HG02943 (cell line): ENCODE data around the gene TXNRD2.
"Not testable (repeated sequence)": the region's sequence is repeated elsewhere in the genome, so short reads cannot be mapped to it uniquely, and the experiment has no call there.

Experiments used
- ATAC-seq: cut with Tn5 transposase; IDR thresholded peaks from one replicate; pipeline ENCODE4 v1.9.1; 2021; ENCODE audit warnings: mild to moderate bottlenecking, low read depth, moderate library complexity; ENCODE audit not compliant: unreplicated experiment

Gene TXNRD2

DNA sequence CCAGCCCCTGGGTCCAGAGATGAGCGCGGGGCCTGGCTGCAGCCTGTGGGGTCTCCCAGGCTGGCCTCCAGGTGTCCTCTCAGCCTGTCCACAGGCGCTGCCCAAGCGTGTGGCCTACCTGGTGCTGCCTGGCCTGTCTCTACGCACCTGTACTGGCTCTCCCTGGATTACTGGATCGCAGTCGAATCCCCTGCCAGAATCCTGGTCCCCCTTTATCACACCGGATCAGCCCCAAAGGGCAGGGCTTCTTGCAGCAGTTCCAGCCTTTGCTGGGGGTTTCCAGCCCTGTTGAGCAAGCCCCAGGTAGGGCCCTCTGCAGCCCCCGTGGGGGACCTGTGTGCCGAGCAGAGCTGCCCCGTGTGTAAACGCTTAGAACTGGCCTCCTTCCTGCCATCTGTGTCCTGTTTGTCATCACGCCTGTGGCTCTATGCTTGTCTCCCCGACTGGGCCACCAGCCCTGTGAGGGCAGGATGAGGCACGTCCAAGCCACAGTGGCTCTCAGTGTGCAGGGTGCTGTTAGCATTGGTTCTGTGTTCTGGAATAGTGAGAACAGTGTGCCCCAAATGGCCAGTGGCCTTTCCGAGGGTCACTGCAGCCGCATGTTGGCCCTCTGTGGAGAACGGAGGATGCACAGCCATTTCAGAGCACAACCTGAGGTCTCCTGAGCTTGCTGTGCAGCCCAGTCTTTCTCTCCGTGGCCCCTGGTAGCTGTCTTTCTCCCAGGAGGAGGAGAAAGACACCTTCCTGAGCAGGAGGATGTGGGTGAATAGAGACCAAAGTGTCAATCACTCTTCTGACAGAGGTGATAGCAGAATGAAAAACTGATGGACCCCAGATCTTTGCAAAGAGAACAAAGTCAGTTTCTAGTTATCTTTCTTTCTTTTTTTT, 13.9 kb upstream of the TXNRD2 start:
- ATAC-seq: no peak

DNA sequence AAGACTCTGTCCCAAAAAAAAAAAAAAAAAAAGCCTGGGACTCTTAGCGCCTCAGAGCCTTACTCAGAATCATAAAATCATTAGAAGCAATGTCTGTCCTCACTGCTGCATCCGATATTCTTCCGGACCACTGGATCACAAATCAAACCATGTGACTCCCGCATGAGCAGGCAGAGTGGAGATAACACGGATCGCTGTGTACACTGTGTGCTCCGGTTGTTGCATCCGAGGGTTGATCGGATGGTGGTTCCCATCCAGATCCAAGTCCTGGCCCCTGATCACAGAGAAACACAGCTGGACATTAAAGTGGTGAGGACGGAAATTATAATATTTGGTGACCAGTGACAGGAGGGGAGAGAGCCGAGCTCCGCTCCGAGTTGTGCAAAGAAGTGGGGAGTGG, 9.7 kb upstream of the TXNRD2 start:
- no peak for ATAC-seq

DNA sequence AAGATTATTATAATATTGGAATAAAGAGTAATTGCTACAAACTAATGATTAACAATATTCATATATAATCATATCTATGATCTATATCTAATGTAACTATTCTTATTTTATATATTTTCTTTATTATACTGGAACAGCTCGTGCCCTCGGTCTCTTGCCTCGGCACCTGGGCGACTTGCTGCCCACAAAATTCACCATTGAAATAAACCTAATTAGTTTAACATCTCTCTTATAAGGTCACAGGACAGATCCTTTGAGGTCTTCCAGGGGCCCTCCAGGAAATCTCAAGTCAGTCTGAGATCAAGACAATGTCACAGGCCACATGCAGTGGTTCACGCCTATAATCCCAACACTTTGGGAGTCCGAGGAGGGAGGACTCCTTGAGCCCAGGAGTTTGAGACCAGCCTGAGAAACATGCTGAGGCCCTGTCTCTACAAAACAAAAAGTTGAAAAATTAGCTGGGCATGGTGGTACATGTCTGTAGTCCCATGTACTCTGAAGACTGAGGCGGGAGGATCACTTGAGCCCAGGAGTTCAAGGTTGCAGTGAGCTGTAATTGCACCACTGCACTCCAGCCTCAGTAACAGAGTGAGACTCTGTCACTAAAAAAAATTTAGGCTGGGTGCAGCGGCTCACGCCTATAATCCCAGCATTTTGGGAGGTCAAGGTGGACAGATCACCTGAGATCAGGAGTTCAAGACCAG, 6.6 kb upstream of the TXNRD2 start:
- ATAC-seq: no peak

DNA sequence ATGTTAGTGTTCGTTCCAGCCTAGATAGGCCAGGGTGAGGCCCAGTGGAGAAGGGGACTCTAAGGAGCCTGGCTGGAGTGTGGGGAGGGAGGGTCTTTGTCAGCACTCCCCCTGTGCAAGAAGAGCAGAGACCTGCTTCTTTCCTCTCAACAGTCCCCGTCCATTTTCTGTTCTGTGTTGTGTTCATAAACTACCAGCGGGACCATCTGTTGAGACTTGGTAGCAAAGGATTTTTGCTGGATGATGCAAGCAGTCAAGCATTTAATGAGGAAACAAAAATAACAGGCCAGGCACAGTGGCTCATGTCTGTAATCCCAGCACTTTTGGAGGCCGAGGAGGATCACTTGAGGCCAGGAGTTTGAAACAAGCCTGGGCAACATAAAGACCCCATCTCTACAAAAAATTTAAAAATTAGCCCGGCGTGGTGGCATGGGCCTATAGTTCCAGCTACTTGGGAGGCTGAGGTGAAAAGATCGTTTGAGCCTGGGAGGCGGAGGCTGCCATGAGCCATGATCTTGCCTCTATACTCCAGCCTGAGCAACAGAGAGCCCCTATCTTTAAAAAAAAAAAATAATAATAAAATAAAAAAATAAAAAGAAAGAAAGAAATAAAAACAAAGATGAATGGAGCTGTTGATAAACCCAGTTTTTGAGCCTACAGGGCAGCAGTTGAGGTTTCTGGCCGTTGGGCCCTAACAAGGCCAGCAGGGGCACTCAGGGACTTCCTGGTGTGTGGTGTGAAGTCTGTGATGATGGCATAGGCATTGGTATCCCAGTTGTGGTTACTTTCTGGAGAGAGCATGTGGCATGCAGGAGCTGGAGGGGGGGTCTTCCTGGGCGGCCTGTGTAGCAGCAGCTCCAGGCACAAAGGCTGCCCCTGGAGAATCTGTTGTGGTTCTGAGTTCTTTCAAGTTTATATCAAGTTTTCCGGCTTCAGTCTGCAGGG, 1.7 kb upstream of the TXNRD2 start:
- ATAC-seq: no peak

DNA sequence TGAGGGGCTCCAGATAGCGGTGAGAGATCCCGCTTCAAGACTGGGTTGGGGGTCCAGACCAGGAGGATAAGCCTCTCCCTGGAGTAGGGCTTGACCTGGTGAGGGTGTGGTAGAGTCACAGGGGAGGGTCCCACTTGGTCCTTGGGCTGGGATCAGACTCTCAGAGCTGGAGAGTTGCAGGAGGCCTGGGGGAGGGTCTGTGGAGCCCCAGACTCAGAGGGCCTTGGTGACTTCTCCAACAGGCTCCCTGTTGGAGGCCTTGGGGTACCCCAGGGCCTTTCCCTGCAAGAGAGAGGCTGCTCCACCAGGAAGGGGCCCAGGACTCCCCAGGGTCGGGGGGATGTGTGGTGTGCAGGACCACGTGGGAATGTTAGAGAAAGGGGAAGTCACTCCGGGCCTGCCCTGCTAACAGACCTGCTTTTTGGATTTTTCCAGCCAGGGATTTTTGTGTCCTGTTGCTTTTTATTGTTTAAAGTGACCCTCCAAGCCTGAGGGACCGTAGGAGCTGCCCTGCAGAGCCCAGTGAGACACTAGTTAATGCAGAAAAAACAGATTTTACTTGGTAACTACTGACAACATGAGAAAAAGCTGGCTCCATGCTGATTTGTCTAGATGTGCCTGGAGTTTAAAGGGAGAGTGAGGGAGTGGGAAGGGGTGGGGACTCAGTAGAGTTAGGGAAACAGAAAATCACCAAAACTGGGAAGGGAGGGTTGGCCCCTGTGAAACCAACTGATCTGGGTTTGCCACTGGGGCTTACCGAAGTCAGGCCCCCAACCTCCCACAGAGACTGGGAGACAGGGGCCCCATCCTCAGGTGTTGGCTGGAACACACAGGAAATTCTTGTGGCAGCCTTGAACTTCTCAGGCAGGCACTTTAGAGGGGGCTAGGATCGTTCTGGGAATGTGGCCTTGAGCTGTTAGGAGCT, 801 bp upstream of the TXNRD2 start:
- ATAC-seq: no peak

DNA sequence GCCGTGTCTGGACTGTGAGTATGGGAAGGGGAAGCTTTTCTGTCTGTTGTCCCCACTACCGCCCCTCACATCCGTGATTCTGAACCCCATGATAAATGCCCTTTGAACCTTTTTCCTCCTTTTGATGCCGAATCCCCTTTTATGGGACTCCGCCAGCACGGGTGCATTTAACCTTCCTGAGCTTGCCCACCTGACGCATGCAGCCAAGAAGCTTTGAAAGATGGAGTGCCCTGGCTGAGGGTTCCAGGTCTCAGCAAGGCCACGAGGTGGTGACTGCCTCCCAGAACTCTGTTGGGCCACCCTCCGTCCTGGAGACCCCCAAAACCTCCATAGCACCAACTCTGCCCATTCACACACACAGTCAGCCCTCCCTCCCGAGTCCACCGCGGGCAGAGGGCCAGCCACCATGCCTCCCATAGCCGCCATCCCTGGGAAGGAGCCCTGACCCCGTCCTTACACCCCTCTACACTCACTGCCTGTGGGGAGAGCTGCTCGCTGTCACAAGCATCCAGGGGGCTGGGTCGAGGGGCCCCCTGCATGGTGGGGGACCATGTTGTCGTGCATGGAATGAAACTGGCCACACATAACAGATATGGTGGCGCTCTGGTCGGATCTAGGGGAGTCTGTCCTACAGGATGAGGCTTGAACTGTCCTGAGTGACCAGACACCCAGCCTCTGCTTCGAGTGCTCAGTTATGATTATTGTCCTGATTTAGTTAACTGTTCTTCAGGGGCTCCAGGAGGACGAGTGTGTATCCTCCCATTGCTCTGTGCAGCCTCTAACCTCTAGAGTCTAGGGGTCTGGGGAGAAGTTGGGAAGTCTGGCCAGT, 868 bp downstream of the TXNRD2 start:
- ATAC-seq: no peak

DNA sequence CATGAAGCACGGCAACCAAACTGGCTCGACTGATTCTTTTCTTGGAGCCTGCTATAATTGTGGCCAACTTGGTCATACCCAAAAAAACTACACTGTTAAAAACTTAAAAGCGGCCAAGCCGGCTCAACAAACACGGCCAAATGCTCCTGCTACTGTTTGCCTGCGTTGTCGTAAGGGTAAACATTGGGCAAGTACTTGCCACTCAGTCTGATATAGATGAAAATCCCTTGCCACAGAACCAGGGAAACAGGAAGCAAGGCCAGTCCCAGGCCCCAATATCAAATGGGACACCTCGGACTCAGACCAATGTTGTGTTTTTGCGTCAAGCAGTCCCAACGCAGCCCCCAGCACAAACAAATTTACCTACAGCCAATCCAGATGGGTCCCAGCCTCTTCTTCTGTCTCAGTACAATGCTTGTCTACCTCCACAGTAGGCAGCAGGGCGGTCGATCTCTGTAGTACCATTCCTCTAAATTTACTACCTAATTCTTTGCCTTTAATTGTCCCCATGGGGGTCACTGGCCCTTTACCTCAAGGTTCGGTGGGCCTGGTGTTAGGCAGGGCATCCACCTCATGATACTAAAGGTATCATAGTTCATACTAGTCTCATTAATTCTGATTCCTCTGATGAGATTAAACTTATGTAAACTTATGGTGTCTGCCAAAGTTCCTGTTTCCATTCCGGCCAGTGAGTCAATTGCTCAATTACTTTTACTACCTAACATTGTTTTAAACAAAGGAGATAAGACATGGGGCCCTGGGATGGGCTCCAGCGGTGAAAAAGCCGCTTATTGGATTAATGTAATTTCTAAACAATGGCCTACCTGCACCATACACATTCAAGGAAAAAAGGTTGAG, 3.8 kb downstream of the TXNRD2 start:
- ATAC-seq: no peak

DNA sequence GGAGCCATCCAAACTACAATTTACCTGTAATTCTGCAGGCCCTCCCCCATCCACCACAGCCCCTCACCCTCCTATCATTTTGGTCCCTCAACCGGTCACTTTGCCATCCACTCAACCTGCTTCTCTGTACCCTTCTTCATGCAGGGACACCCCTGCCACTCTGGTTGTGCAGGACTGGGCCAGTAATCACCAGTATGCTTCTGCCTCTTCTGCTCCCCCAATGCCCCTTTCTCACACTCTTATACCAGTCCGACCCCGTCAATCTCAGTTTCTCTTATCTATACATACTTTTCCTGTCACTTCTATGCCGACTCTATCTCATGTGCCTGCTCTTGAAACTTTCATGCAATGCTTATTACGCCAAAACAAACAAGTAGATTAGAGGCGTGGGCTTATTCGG, 5.1 kb downstream of the TXNRD2 start:
- no peak for ATAC-seq

DNA sequence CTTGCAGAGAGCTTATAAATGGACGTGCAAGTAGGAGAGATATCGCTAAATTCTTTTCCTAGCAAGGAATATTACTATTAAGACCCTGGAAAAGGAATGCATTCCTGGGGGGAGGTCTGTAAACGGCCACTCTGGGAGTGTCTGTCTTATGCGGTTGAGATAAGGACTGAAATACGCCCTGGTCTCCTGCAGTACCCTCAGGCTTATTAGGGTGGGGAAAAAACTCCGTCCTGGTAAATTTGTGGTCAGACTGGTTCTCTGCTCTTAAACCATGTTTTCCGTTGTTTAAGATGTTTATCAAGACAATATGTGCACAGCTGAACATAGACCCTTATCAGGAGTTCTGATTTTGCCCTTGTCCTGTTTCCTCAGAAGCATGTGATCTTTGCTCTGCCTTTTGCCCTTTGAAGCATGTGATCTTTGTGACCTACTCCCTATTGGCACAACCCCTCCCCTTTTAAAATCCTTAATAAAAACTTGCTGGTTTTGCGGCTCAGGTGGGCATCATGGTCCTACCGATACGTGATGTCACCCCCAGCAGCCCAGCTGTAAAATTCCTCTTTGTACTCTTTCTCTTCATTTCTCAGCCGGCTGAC, 6.4 kb downstream of the TXNRD2 start:
- ATAC-seq: not testable (repeated sequence)

DNA sequence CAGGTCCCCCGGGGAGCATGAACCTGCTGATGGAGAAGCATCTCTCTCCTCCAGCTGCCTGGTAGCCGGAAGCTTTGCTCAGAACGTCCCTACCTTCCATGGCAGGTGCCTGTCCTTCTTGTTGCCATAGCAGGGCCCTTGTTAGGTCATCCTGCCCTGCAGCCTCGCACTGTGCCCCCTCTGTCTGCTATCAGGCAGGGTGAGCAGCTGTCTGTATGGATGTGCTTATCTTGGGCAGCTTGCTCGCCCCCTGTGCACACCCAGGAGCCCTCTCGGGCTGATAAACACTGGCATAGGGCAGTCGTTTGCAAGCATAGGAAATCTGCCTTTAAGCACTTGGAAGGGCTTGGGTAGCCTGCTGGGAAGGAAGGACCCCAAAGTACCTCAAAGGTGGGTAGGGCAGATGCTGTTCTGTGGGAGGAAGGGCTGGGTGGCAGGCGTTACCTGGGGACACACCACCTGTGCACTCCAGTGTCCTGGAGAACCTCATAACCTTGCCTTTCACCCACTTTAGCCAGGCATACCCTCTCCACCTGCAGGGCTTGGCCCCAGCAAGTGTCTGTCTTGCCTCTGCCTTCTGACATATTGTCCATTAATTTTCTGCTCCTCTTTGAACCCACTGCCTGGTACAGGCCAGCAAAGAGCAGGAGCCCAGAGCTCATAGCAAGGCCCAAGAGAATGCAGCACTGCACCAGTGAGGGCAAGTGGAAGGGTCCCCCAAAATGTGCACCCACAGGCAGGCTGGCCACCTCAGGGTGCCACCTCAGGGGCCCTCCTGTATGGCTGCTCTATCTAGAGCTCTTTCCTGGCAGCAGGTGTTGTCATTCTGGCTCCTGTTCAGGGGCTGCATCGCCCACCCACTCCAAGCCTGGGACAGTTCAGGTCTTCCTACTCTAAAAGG, 8.0 kb downstream of the TXNRD2 start:
- ATAC-seq: no peak

DNA sequence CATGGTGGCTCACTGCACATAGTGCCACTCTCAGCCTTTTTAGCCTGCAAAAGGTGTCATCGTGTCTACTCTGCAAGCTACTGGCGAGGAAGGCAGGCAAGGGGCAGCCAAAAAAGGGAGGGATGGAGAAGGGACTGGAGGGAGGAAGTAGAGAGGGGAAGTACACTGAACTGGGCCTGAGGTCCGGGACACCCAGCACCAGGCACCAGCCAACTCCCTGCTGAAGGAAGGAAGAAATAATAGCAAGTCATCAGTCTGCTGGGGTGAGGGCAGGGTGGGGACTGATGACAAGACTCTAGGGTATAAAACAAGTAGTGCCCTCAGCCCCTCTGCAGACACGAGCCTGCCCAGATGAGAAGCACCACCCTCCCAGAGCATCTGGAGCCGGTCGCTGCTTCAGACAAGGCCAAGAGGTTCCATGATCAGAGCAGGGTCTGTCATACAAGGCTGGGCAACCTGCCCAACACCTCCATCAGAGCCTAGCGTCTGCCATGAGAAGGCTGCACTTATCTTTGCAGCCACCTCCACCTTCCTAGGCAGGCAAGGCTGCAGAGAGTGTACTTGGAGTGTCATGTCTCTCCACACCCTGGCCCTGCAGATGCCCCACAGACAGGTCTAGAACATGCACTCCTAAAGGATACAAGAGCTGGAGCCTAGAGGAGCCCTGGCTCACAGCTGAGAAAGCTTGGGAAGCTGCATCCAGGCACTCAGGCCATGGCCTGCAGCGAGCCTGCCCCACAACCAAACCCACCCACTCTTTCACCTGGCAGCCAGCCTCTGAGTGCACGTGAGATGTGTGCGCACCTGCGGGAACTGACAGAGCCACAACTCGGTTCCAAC, 9.0 kb downstream of the TXNRD2 start:
- no peak for ATAC-seq

DNA sequence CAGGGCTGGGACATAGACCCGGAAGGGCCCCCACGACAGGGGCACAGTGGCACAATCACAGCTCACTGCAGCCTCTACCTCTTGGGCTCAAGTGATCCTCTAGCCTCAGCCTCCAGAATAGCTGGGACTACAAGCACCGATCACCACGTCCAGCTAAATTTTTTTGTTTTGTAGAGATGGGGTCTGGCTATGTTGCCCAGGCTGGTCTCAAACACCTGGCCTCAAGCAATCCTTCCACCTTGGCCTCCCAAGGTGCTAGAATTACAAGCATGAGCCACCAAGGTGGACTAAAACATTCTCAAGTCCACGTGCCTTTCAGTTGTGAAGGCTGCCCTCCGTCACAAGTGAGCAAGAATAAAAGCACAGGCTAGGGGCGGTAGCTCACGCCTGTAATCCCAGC, 10.1 kb downstream of the TXNRD2 start:
- no peak for ATAC-seq

DNA sequence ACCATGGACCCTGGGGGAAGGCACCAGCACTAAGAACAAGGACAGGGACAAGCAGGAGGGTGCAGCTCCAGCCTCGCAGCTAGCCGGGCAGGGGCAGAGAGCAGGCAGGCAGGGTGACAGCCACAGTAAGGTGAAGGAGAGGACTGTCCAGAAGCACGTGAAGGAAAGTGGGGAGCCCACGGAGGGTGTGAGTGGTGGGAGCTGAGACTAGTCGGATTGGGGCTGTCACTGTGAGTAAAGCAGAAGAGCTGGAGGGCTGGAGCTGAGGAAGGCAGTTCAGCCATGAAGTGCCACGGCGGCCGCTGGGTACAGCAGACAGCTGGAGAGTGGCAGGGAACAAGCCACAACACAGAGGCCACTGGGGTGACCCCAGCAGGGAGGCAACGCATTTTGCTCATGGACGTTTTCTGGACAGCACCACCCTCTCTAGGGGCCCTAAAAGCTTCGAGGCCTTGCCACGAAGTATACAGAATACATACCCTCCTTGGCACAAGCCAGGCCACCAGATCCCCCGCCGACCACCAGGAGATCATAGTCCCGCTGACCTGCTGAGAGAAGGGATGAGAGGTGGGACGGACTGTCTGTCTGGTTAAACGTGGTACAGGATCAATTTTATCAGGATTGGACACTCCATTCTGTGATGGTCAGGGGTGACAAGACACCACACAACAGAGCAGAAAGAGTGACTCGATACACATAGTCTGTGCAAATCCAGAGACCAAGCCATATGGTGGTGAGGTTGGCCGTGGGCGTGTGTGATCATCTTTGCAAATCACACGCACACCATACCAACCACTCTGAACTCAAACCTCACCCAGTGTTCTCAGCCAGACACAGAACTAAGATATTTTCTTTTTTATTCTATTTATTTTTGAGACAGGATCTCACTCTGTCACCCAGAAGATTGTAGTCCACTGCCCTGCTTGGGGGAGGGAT, 10.8 kb downstream of the TXNRD2 start:
- ATAC-seq: no peak
